Activated CD8-positive, alpha-beta memory T cell treated with anti-CD3 and anti-CD28 coated beads, Interleukin-2, amount 50 U/mL, for 48 hours (primary cell): Measurements from ENCODE around the gene FAM107B.

Experiments used
- DNase-seq: peaks from one replicate; pipeline ENCODE4 v3.0.0-alpha.2; 2020

FAM107B gene

GRCh38 chr10:14526326-14526725 lies 248.4 kb downstream of the FAM107B start:
- no peak for DNase-seq

GRCh38 chr10:14524691-14525324 lies 249.9 kb downstream of the FAM107B start:
- DNase-seq, result no peak

GRCh38 chr10:14523286-14523685 lies 251.4 kb downstream of the FAM107B start:
- DNase-seq, result no peak

- DNase-seq, result no peak
Measured at GRCh38 chr10:14519785-14520184, 254.9 kb downstream of the FAM107B start.

GRCh38 chr10:14518149-14518548 lies 256.5 kb downstream of the FAM107B start:
- DNase-seq, result no peak

GRCh38 chr10:14513123-14513522 lies 261.6 kb downstream of the FAM107B start:
- DNase-seq, result no peak

- DNase-seq, result no peak
Measured at GRCh38 chr10:14510346-14510745, 264.4 kb downstream of the FAM107B start.

- no peak for DNase-seq
Measured at GRCh38 chr10:14508725-14509124, 266.0 kb downstream of the FAM107B start.

GRCh38 chr10:14507781-14508180 lies 266.9 kb downstream of the FAM107B start:
- DNase-seq, result no peak

GRCh38 chr10:14507176-14507575 lies 267.5 kb downstream of the FAM107B start:
- DNase-seq, result no peak

GRCh38 chr10:14502431-14502830 lies 272.3 kb downstream of the FAM107B start:
- no peak for DNase-seq

- DNase-seq, result no peak
Measured at GRCh38 chr10:14500172-14500765, 274.4 kb downstream of the FAM107B start.

GRCh38 chr10:14499601-14499904 lies 275.1 kb downstream of the FAM107B start:
- DNase-seq, result no peak

GRCh38 chr10:14498326-14498725 lies 276.4 kb downstream of the FAM107B start:
- DNase-seq, result no peak

- no peak for DNase-seq
Measured at GRCh38 chr10:14491811-14492210, 282.9 kb downstream of the FAM107B start.

- DNase-seq, result no peak
Measured at GRCh38 chr10:14489522-14490177, 285.0 kb downstream of the FAM107B start.

GRCh38 chr10:14487488-14487883 lies 287.2 kb downstream of the FAM107B start:
- DNase-seq, result no peak

- no peak for DNase-seq
Measured at GRCh38 chr10:14486777-14487487, 287.8 kb downstream of the FAM107B start.

GRCh38 chr10:14485986-14486385 lies 288.7 kb downstream of the FAM107B start:
- DNase-seq, result no peak

GRCh38 chr10:14483417-14483816 lies 291.3 kb downstream of the FAM107B start:
- DNase-seq, result no peak

GRCh38 chr10:14481752-14482151 lies 292.9 kb downstream of the FAM107B start:
- DNase-seq, result no peak

GRCh38 chr10:14481014-14481413 lies 293.7 kb downstream of the FAM107B start:
- DNase-seq, result no peak

GRCh38 chr10:14478604-14479003 lies 296.1 kb downstream of the FAM107B start:
- no peak for DNase-seq

GRCh38 chr10:14478201-14478600 lies 296.5 kb downstream of the FAM107B start:
- DNase-seq, result no peak
